ENCODE measurements around the gene CFAP45. TPM values are rescaled to one million over a fixed set of nuclear protein-coding genes. Genes with fewer than 3 reads are reported as not detected.

Gene CFAP45
- total and polyA plus RNA-seq, 2 of the 8 experiments (the other 6 are each of a cell fraction or from before 2014, with no cell fraction given), result 0.05 TPM; not detected in 1

GRCh38 chr1:159906960-159907359, 7.0 kb upstream of the CFAP45 start:
- H2BK15ac ChIP-seq (ENCODE audit: low read length), result no peak overlapping the region
- no peak overlapping the region for H3K56ac ChIP-seq (replicated peaks; ENCODE audit: insufficient read length, low read depth, low read length)
- no peaks in the 10 kb centered on the region for H3K79me1 ChIP-seq (ENCODE audit: low read depth, low read length)
- H3K4ac ChIP-seq (replicated peaks; ENCODE audit: insufficient read length, low read depth, low read length), result no peak overlapping the region
- 82% methylated on average over 1 of the region's 1 CpG; no CpG with 5 or more reads in 1 of the 2 experiments for WGBS, 2 experiments (ENCODE audit: extremely low coverage in 1 of 2, insufficient coverage in 1 of 2, insufficient read length in 1 of 2, insufficient replicate concordance in 2 of 2, low coverage in 1 of 2, low lambda C conversion rate in 2 of 2, missing lambda C conversion rate in 1 of 2)
- TF ChIP-seq SIRT6 (IDR thresholded peaks at IDR 0.05; ENCODE audit: low read length) (no peak), EGR1 (IDR thresholded peaks at IDR 0.05; ENCODE audit: borderline replicate concordance, low read depth, low read length) (no peak), PHF8 (conservative IDR thresholded peaks at IDR 0.05; ENCODE audit: low read depth, low read length) (no peak), BACH1 (IDR thresholded peaks at IDR 0.05; ENCODE audit: low read length) (no peak), CTBP2 (IDR thresholded peaks at IDR 0.05; ENCODE audit: borderline replicate concordance, insufficient read depth, insufficient read length, low read length) (no peak)
- H3K18ac ChIP-seq (ENCODE audit: extremely low read depth, low read length), result no peak overlapping the region
- no peak overlapping the region for H3K23ac ChIP-seq (ENCODE audit: insufficient read length)
- no peaks in the 10 kb centered on the region for H3K23me2 ChIP-seq (ENCODE audit: low read depth, low read length)
- no peak overlapping the region for H4K91ac ChIP-seq (replicated peaks; ENCODE audit: insufficient read length, low read length)
- no peak overlapping the region for H2BK120ac ChIP-seq (replicated peaks; ENCODE audit: low read depth, low read length)
- H3K79me2 ChIP-seq (ENCODE audit: control insufficient read depth in 1 of 2, insufficient read depth in 2 of 2, low read length in 2 of 2), result no peaks in the 10 kb centered on the region
- no peaks in the 10 kb centered on the region for H3K9me3 ChIP-seq (ENCODE audit: insufficient read depth in 2 of 2, low read depth in 1 of 2, low read length in 1 of 2)
- H2AFZ ChIP-seq (ENCODE audit: low read length), result no peak overlapping the region
- no peak for FAIRE-seq
- no peak overlapping the region for H2BK20ac ChIP-seq (ENCODE audit: low read length)
- no peak for DNase-seq (ENCODE audit: low read depth in 1 of 2, low spot score in 2 of 2)
- POLR2A ChIA-PET (ENCODE audit: partially characterized antibody), result no interaction called here
- no peaks in the 10 kb centered on the region for H4K20me1 ChIP-seq (replicated peaks in 1 of 2; ENCODE audit: control insufficient read depth in 1 of 2, insufficient read depth in 2 of 2, low read length in 2 of 2)
- no peak overlapping the region for H3K4me2 ChIP-seq (ENCODE audit: insufficient read depth in 1 of 2, low read depth in 2 of 2, low read length in 2 of 2)
- no peaks in the 10 kb centered on the region; a peak in 1 of 7 replicates for H3K27me3 ChIP-seq (replicated peaks in 1 of 4; ENCODE audit: control insufficient read depth in 3 of 4, extremely low read depth in 1 of 4, insufficient read depth in 3 of 4, low read length in 3 of 4)
- no peak overlapping the region for H3K27ac ChIP-seq (ENCODE audit: low read depth, low read length)
- H3K14ac ChIP-seq (ENCODE audit: insufficient read length), result no peak overlapping the region
- no peak overlapping the region for H4K8ac ChIP-seq (ENCODE audit: extremely low read depth, insufficient read depth, low read length)
- no peak overlapping the region for H2BK12ac ChIP-seq (ENCODE audit: low read depth, low read length)
- H3K4me1 ChIP-seq (replicated peaks in 1 of 4; ENCODE audit: control insufficient read depth in 3 of 4, insufficient read depth in 4 of 4, low read length in 3 of 4), result peaks cover 3 to 17% (median 12%) of the 10 kb centered on the region in 4 experiments
- no peak overlapping the region for H2AK5ac ChIP-seq (ENCODE audit: low read depth, low read length)
- H3K4me3 ChIP-seq (ENCODE audit: extremely low read depth in 1 of 4, insufficient read depth in 2 of 4, low read depth in 3 of 4, low read length in 4 of 4), result no peak overlapping the region
- CTCF ChIA-PET (ENCODE audit: partially characterized antibody), result interaction anchor here (0.8 to 1.6 kb wide), 6 partner anchors 12 to 99 kb away, joined by 3 to 4 read pairs (median 3); partner anchors contain the start of gene TAGLN2
- H2BK5ac ChIP-seq (ENCODE audit: low read depth, low read length), result no peak overlapping the region
- no peak overlapping the region for H4K5ac ChIP-seq (ENCODE audit: insufficient read length, low read depth, low read length)
- no peak overlapping the region for H3K9ac ChIP-seq (replicated peaks in 1 of 4; ENCODE audit: extremely low read depth in 1 of 4, low read depth in 3 of 4, low read length in 3 of 4)
- no peaks in the 10 kb centered on the region for H3K36me3 ChIP-seq (ENCODE audit: control insufficient read depth in 2 of 4, insufficient read depth in 4 of 4, low read length in 3 of 4)

Measured in H1 (cell line).